ENCODE data around the gene PLOD1. TPM values are rescaled to one million over a fixed set of nuclear protein-coding genes. Genes with fewer than 3 reads are reported as not detected.
"Not testable (repeated sequence)": the region's sequence is repeated elsewhere in the genome, so short reads cannot be mapped to it uniquely, and the experiment has no call there.

The PLOD1 gene
- 10 to 100 TPM; 17.6 to 20.8 TPM for total RNA-seq

DNA sequence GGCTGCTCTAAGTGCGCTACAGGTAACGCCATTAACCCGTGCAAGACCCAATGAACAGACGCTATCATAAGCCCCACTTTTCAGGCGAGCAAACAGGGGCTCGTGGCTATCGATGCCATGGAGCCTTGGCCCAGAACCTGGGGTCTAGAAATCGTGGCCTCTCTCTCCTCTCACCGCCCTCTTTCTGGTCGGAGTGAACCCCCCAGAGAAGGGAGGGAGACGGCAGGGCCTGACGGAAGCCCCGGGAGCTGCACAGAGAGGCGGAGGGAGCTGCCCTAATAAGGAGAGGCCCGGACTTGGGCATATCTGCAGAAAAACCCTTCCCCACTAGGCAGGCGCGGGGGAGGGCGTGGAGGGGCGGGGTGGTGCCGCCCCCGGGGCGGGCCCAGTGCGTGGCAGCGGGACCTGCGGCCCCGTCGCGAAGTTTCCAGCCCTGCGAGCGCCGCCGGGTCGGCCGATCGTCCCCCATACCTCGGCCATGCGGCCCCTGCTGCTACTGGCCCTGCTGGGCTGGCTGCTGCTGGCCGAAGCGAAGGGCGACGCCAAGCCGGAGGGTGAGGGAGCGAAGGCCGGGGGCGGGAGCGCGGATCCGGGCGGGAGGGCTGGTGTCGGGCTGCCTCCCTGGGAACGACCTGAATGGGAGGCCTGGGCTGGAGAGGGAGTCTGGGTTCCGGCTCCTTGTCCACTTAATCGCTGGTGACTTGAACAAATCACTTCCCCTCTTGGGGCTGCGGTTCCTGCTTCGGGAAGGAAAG lies at the start of gene PLOD1:
Gene PLOD1 (plus strand): TSS at position 416 of the 755 bp plus-strand sequence. CDS start 63 bp downstream, at position 479.
- H3K4me3 Mint-ChIP-seq: peak within 1 kb of the TSS; percentile 79
- ATAC-seq (peak; percentile 100), DNase-seq (peak; percentile 93)
- no peaks in the 10 kb centered on the region for H3K36me3 Mint-ChIP-seq
- CTCF ChIA-PET: interaction anchor here (1.1 to 1.7 kb wide), 2 partner anchors 21 to 26 kb away, joined by 4 read pairs; no protein-coding TSS in a partner anchor
- H3K4me1 Mint-ChIP-seq: peaks cover 12% of the 10 kb centered on the region
- no peaks in the 10 kb centered on the region for H3K9me3 Mint-ChIP-seq (ENCODE audit: low read depth)
- no peaks in the 10 kb centered on the region for H3K27me3 Mint-ChIP-seq
- H3K27ac Mint-ChIP-seq: peak within 1 kb of the TSS; percentile 79

GRCh38 chr1:11885916-11886315 lies 48.6 kb upstream of the PLOD1 start:
- Mint-ChIP-seq H3K36me3 (no peaks in the 10 kb centered on the region), H3K27me3 (peaks cover 10% of the 10 kb centered on the region), H3K9me3 (ENCODE audit: low read depth) (no peaks in the 10 kb centered on the region), H3K4me1 (no peaks in the 10 kb centered on the region), H3K27ac (no peak overlapping the region), H3K4me3 (no peak overlapping the region)
- ATAC-seq: no peak
- DNase-seq: no peak
- CTCF ChIA-PET: no interaction called here

DNA sequence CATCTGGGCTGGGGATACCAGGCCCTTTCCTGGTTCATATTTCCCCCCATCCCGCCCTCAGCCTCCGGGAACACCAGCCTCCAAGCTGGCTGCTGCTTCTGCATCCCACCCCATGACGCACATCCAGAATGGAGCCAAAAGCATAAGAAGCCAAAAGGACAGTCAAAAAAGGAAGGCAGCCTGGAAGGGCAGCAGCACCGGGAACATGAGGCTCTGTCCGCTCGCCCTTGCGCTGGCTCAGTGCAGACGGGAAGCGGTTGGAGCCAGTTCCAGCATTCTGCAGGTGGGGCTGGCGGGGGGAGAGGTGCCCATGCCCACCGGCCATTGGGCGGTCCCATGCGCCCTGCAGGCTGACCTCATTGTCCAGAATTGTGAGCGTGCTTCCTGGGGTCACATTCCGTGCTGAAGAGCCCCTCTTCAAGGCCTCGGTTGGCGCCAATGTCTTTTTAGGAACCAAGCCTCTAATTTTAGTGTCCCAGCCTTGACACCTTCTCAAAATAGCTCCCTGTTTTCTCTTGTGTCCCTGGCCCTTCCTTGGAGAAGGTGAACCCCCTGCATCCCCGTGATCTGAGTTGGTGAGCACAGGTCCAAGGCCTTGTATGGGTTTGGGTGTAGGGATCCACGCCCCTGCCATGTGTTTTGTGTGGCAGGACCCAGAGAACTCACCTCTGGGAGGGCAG lies 47.4 kb upstream of the PLOD1 start:
- H3K9me3 Mint-ChIP-seq (ENCODE audit: low read depth): no peaks in the 10 kb centered on the region
- DNase-seq (no peak), ATAC-seq (no peak)
- CTCF ChIA-PET: interaction anchor here (1.0 kb wide), 1 partner anchor 49 kb away, joined by 3 read pairs; no protein-coding TSS in a partner anchor
- no peak overlapping the region for H3K27ac Mint-ChIP-seq
- no peak overlapping the region for H3K4me3 Mint-ChIP-seq
- H3K4me1 Mint-ChIP-seq: no peaks in the 10 kb centered on the region
- H3K27me3 Mint-ChIP-seq: peaks cover 10% of the 10 kb centered on the region
- no peaks in the 10 kb centered on the region for H3K36me3 Mint-ChIP-seq

DNA sequence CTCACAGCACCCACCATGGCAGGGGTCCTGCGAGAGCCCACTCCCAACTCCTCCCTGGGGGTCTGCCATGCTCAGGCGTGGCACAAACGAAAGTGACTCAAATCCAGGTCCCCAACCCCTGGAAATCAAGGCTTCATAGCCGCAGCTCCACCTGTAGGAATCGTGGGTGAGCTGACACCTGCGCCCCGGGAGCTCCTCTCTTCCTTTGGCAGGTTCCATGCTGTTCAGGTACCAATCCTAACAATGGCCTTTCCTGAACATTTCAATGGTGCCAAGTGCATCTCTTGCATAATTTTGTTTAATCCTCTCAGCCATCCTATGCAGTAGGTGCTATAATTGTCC lies 46.9 kb upstream of the PLOD1 start:
- H3K27ac Mint-ChIP-seq: no peak overlapping the region
- DNase-seq (no peak), ATAC-seq (no peak)
- CTCF ChIA-PET: interaction anchor here (1.0 kb wide), 1 partner anchor 49 kb away, joined by 3 read pairs; no protein-coding TSS in a partner anchor
- no peaks in the 10 kb centered on the region for H3K36me3 Mint-ChIP-seq
- no peak overlapping the region for H3K4me3 Mint-ChIP-seq
- peaks cover 15% of the 10 kb centered on the region for H3K27me3 Mint-ChIP-seq
- no peaks in the 10 kb centered on the region for H3K9me3 Mint-ChIP-seq (ENCODE audit: low read depth)
- no peaks in the 10 kb centered on the region for H3K4me1 Mint-ChIP-seq

DNA sequence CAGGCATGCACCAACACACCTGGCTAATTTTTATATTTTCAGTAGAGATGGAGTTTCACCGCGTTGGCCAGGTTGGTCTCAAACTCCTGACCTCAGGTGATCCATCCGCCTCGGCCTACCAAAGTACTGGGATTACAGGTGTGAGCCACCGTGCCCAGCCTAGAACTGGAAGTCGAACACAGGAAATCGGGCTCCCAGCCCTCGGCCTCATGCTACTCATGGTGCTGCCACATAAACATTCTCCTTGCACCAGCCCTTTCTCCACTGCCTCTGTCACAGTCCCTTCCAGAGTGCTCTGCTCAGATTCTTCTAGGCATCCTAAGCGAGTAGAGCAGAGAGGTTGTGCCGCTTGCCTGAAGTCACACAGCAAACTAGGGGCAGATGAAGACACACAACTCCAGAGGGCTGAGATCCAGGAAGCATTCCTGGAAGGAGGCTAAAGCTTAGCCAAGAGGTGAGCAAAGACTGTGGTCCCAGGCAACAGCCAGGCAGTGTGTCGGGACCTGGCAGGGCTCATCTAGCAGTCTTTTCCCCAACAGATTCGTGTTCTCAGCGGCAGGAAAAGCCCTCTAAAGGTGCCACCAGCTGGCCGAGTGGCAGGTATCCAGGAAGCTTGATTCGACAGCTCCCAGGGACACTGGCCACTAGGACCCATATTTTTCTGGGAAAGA lies 46.2 kb upstream of the PLOD1 start:
- Mint-ChIP-seq H3K27ac (no peak overlapping the region), H3K36me3 (no peaks in the 10 kb centered on the region)

GRCh38 chr1:11888877-11889208 lies 45.7 kb upstream of the PLOD1 start:
- CTCF ChIA-PET: no interaction called here
- Mint-ChIP-seq H3K36me3 (no peaks in the 10 kb centered on the region), H3K4me1 (no peaks in the 10 kb centered on the region), H3K4me3 (no peak overlapping the region), H3K9me3 (ENCODE audit: low read depth) (no peaks in the 10 kb centered on the region), H3K27ac (no peak overlapping the region), H3K27me3 (peaks cover 19% of the 10 kb centered on the region)
- DNase-seq (no peak), ATAC-seq (no peak)

More for the DNA sequence above, 46.2 kb upstream of the PLOD1 start:
- Mint-ChIP-seq H3K27me3 (peaks cover 19% of the 10 kb centered on the region), H3K4me3 (no peak overlapping the region), H3K9me3 (ENCODE audit: low read depth) (no peaks in the 10 kb centered on the region), H3K4me1 (no peaks in the 10 kb centered on the region)
- no peak for ATAC-seq
- CTCF ChIA-PET: interaction anchor here (0.6 to 1.0 kb wide), 2 partner anchors 50 to 717 kb away, joined by 3 to 4 read pairs; no protein-coding TSS in a partner anchor
- no peak for DNase-seq

- no peaks in the 10 kb centered on the region for H3K4me1 Mint-ChIP-seq
- no peaks in the 10 kb centered on the region for H3K36me3 Mint-ChIP-seq
- H3K27ac Mint-ChIP-seq: no peak overlapping the region
- CTCF ChIA-PET: interaction anchor here (1.2 to 2.5 kb wide), 4 partner anchors 9 to 241 kb away, joined by 4 to 21 read pairs (median 5); no protein-coding TSS in a partner anchor
- peaks cover 21% of the 10 kb centered on the region for H3K27me3 Mint-ChIP-seq
- DNase-seq: no peak
- no peak overlapping the region for H3K4me3 Mint-ChIP-seq
- H3K9me3 Mint-ChIP-seq (ENCODE audit: low read depth): no peaks in the 10 kb centered on the region
- no peak for ATAC-seq
These were observed 42.9 kb upstream of the PLOD1 start for GRCh38 chr1:11891433-11892186.

GRCh38 chr1:11893907-11894251 lies 40.6 kb upstream of the PLOD1 start:
- Mint-ChIP-seq H3K27ac (no peak overlapping the region), H3K4me1 (no peaks in the 10 kb centered on the region), H3K36me3 (no peaks in the 10 kb centered on the region), H3K9me3 (ENCODE audit: low read depth) (no peaks in the 10 kb centered on the region), H3K4me3 (no peak overlapping the region), H3K27me3 (peaks cover 37% of the 10 kb centered on the region)
- peak; percentile 88 for ATAC-seq
- CTCF ChIA-PET: interaction anchor here (0.6 to 2.5 kb wide), 6 partner anchors 20 to 845 kb away, joined by 3 to 21 read pairs (median 4); no protein-coding TSS in a partner anchor
- DNase-seq: peak; percentile 78

- H3K27ac Mint-ChIP-seq; H3K9me3 Mint-ChIP-seq (ENCODE audit: low read depth); H3K4me1 Mint-ChIP-seq; ATAC-seq; H3K4me3 Mint-ChIP-seq; H3K36me3 Mint-ChIP-seq; DNase-seq: not testable (repeated sequence)
- H3K27me3 Mint-ChIP-seq: peaks cover 43% of the 10 kb centered on the region
- CTCF ChIA-PET: interaction anchor here (0.5 to 1.2 kb wide), 4 partner anchors 41 to 845 kb away, joined by 3 to 6 read pairs (median 4); no protein-coding TSS in a partner anchor
These were observed 40.0 kb upstream of the PLOD1 start for GRCh38 chr1:11894501-11894900.

DNA sequence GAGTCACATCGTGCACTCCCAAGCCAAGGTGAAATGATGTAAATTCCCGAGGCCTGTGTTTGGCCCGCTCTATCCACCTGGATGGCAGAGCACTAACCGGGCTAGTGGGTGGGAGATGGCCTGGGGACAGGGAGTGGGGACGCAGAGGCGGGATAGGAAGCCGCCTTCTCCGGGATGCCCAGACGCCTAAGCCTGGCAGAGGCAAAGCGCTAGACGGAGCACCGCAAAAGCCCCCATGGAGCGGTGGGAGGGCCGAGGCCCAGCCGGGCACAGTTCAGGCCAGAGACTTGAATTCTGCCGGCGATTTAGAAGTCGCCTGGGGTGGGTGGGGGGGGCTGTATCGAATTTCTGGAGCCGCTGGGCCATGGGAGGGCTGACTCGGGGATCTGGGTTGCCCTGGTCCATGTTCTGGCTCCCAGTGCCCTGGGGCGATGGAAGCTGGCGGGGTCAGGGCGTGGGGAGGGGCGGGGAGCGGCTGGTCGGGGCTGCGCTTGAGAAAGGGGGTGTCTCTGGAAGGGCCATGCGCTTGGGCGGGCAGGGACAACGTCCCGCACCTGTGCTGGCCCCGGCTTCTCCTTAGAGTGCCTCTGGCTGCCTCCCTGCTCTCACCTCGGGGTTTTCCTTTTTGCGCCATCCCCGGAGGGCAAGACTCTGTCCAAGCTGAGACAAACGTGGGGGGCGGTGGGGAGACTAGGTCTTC lies 36.3 kb upstream of the PLOD1 start:
- DNase-seq (no peak), ATAC-seq (no peak)
- Mint-ChIP-seq H3K4me3 (no peak overlapping the region), H3K36me3 (no peaks in the 10 kb centered on the region), H3K27me3 (peaks cover 55% of the 10 kb centered on the region), H3K9me3 (ENCODE audit: low read depth) (no peaks in the 10 kb centered on the region), H3K4me1 (no peaks in the 10 kb centered on the region), H3K27ac (no peak overlapping the region)
- CTCF ChIA-PET: interaction anchor here (1.1 to 1.6 kb wide), 2 partner anchors 10 to 60 kb away, joined by 3 to 7 read pairs; no protein-coding TSS in a partner anchor

- DNase-seq (no peak), ATAC-seq (no peak)
- CTCF ChIA-PET: interaction anchor here (1.1 to 1.6 kb wide), 2 partner anchors 9 to 60 kb away, joined by 3 to 7 read pairs; no protein-coding TSS in a partner anchor
- Mint-ChIP-seq H3K36me3 (no peaks in the 10 kb centered on the region), H3K27ac (no peak overlapping the region), H3K9me3 (ENCODE audit: low read depth) (no peaks in the 10 kb centered on the region), H3K4me3 (no peak overlapping the region), H3K4me1 (no peaks in the 10 kb centered on the region), H3K27me3 (peaks cover 57% of the 10 kb centered on the region)
These were observed 35.6 kb upstream of the PLOD1 start for GRCh38 chr1:11898831-11899467.

DNA sequence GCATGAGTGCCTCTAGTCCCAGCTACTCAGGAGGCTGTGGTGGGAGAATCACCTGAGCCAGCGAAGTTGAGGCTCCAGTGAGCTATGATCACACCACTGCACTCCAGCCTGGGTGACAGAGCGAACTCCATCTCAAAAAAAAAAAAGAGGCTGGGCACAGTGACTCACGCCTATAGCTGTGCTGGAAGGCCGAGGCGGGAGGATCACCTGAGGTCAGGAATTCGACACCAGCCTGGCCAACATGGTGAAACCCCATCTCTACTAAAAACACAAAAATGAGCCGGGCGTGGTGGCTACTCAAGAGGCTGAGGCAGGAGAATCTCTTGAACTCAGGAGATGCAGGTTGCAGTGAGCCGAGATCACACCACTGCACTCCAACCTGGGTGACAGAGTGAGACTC lies 33.1 kb upstream of the PLOD1 start:
- CTCF ChIA-PET: interaction anchor here (1.2 kb wide), 1 partner anchor 65 kb away, joined by 3 read pairs; no protein-coding TSS in a partner anchor
- not testable (repeated sequence) for H3K4me3 Mint-ChIP-seq; ATAC-seq; H3K36me3 Mint-ChIP-seq; H3K9me3 Mint-ChIP-seq (ENCODE audit: low read depth); DNase-seq; H3K27ac Mint-ChIP-seq
- Mint-ChIP-seq H3K27me3 (peaks cover 60% of the 10 kb centered on the region), H3K4me1 (peaks cover 13% of the 10 kb centered on the region)

All from activated CD8-positive, alpha-beta memory T cell treated with anti-CD3 and anti-CD28 coated beads, Interleukin-2, amount 10 ng/mL, durations not matched to agents 7 days and 5 days (primary cell).